K562 (cell line): ENCODE measurements around the gene HADHA. TPM values are rescaled to one million over a fixed set of nuclear protein-coding genes. Genes with fewer than 3 reads are reported as not detected.
A peak's percentile ranks its signal among the peaks of the same experiment; 100 is the strongest.

Experiments used
- CCNT2 ChIP-seq: IDR thresholded peaks from 2 replicates; pipeline ENCODE4 v1.6.1; 2011; ENCODE audit warnings: borderline replicate concordance, low read depth, mild to moderate bottlenecking, moderate library complexity, mixed read lengths, low read length; ENCODE audit not compliant: insufficient read length; ENCODE audit errors: extremely low read depth
- CHCHD3 ChIP-seq: fragments of 250-450 bp; sonication (Bioruptor Pico); IDR thresholded peaks from 2 replicates; pipeline ENCODE4 v2.1.2; 2022; ENCODE audit warnings: mild to moderate bottlenecking
- CHD4 ChIP-seq: fragments of 200-600 bp; sonication (generic); IDR thresholded peaks from 3 replicates; pipeline ENCODE4 v1.6.1; 2012; ENCODE audit warnings: low read depth, mild to moderate bottlenecking, mixed read lengths, low read length, inconsistent platforms; ENCODE audit not compliant: insufficient read depth, insufficient replicate concordance, poor library complexity, severe bottlenecking
- COPS2 ChIP-seq: fragments of 450-650 bp; conservative IDR thresholded peaks from 2 replicates; pipeline ENCODE4 v1.6.1; 2016; ENCODE audit warnings: mild to moderate bottlenecking, moderate library complexity
- DMBX1 ChIP-seq: fragments of 250-450 bp; sonication (Bioruptor Pico); IDR thresholded peaks from 2 replicates; pipeline ENCODE4 v1.8.0; 2022; ENCODE audit warnings: inconsistent platforms, mild to moderate bottlenecking, moderate library complexity, borderline replicate concordance
- ESRRA ChIP-seq: fragments of 450-650 bp; IDR thresholded peaks from 2 replicates; pipeline ENCODE4 v1.6.1; 2014; ENCODE audit warnings: low read depth, mild to moderate bottlenecking, moderate library complexity, borderline replicate concordance
- KDM5B ChIP-seq: fragments of 200-600 bp; sonication (generic); IDR thresholded peaks from 2 replicates; pipeline ENCODE4 v1.6.1; 2012; ENCODE audit warnings: low read depth, mild to moderate bottlenecking, moderate library complexity, low read length, control low read depth, inconsistent platforms; ENCODE audit not compliant: insufficient replicate concordance
- LCOR ChIP-seq: sonication (generic); formaldehyde crosslinking; IDR thresholded peaks from 2 replicates; pipeline ENCODE4 v1.8.0; 2022; ENCODE audit warnings: mild to moderate bottlenecking, missing genetic modification reagents
- MAZ ChIP-seq, 2 experiments: fragments of 450-650 bp in 1 of 2; sonication (generic) in 1 of 2; formaldehyde crosslinking; IDR thresholded peaks in 1 of 2; conservative IDR thresholded peaks in 1 of 2; 2 replicates each; pipeline versions ENCODE4 v1.4.0 to v1.5.0; 2020; ENCODE audit warnings: mild to moderate bottlenecking in 1 of 2, missing genetic modification reagents in 1 of 2
- MCM7 ChIP-seq, 2 experiments: fragments of 450-650 bp; IDR thresholded peaks; 2 replicates each; pipeline ENCODE4 v1.6.1; 2016 to 2018
- MEIS2 ChIP-seq: fragments of 450-650 bp; IDR thresholded peaks from 2 replicates; pipeline ENCODE4 v1.6.1; 2014; ENCODE audit warnings: mild to moderate bottlenecking; ENCODE audit not compliant: partially characterized antibody
- NUFIP1 ChIP-seq: fragments of 450-650 bp; IDR thresholded peaks from 2 replicates; pipeline ENCODE4 v1.6.1; 2018; ENCODE audit not compliant: partially characterized antibody
- PHB ChIP-seq: fragments of 250-450 bp; sonication (Bioruptor Pico); IDR thresholded peaks from 2 replicates; pipeline ENCODE4 v1.5.0; 2021
- SMAD1 ChIP-seq: fragments of 150-350 bp; IDR thresholded peaks from 2 replicates; pipeline ENCODE4 v1.6.1; 2014; ENCODE audit warnings: low read length, low read depth; ENCODE audit not compliant: partially characterized antibody
- SRSF3 ChIP-seq: fragments of 200-400 bp; formaldehyde crosslinking; IDR thresholded peaks from 2 replicates; pipeline ENCODE4 v1.6.1; 2016; ENCODE audit warnings: mild to moderate bottlenecking, low read length, moderate library complexity; ENCODE audit not compliant: insufficient read depth
- ZKSCAN3 ChIP-seq: fragments of 250-450 bp; sonication (Bioruptor Pico); IDR thresholded peaks from 2 replicates; pipeline ENCODE4 v1.4.0; 2020
- ZKSCAN8 ChIP-seq: fragments of 200-800 bp; sonication (Bioruptor generic); IDR thresholded peaks from 2 replicates; pipeline ENCODE4 v1.6.1; 2016; ENCODE audit warnings: missing genetic modification characterization, missing compliant biosample characterization
- ZNF239 ChIP-seq: fragments of 250-450 bp; sonication (Bioruptor Pico); IDR thresholded peaks from 2 replicates; pipeline ENCODE4 v1.4.0; 2020; ENCODE audit warnings: mild to moderate bottlenecking
- ZNF586 ChIP-seq: fragments of 450-650 bp; formaldehyde crosslinking; conservative IDR thresholded peaks from 2 replicates; pipeline ENCODE4 v1.4.0; 2020; ENCODE audit warnings: mild to moderate bottlenecking, moderate library complexity
- polyA plus RNA-seq, 8 experiments: library from polyadenylated mRNA; depleted of rRNA in 4 of 8; stranded (reverse) in 5 of 8; unstranded in 3 of 8; fragments of >200 nt; fragmentation: Nextera tagmentation in 2 of 8; fragmentation: Illumina TruSeq in 1 of 8; extraction: Ambion mirVana in 2 of 8; extraction: Trizol in 1 of 8; gene quantifications; 2 replicates each; pipeline versions ENCODE4 v1.2.1 to v1.2.3, GENCODE V29; 2011 to 2014; ENCODE audit warnings: inconsistent platforms in 1 of 8, missing spikeins in 1 of 8
- total RNA-seq, 7 experiments: library from RNA; depleted of rRNA in 6 of 7; stranded (reverse); fragments of >200 nt in 6 of 7; fragmentation: Illumina TruSeq in 2 of 7; extraction: Trizol in 2 of 7; gene quantifications; 2 replicates each; pipeline versions ENCODE4 v1.2.1 to v1.2.3, GENCODE V29; 2011 to 2021; ENCODE audit warnings: low replicate concordance in 1 of 7
- TF ChIP-seq, protein P1 (sequence below): fragments of 450-650 bp; IDR thresholded peaks from 2 replicates; pipeline ENCODE4 v1.6.1; 2016; ENCODE audit warnings: low read depth

Gene HADHA
- total and polyA plus RNA-seq, 9 of the 15 experiments (the other 6 are each of a cell fraction or from before 2014, with no cell fraction given), result 145 to 326 (median 202) TPM

DNA sequence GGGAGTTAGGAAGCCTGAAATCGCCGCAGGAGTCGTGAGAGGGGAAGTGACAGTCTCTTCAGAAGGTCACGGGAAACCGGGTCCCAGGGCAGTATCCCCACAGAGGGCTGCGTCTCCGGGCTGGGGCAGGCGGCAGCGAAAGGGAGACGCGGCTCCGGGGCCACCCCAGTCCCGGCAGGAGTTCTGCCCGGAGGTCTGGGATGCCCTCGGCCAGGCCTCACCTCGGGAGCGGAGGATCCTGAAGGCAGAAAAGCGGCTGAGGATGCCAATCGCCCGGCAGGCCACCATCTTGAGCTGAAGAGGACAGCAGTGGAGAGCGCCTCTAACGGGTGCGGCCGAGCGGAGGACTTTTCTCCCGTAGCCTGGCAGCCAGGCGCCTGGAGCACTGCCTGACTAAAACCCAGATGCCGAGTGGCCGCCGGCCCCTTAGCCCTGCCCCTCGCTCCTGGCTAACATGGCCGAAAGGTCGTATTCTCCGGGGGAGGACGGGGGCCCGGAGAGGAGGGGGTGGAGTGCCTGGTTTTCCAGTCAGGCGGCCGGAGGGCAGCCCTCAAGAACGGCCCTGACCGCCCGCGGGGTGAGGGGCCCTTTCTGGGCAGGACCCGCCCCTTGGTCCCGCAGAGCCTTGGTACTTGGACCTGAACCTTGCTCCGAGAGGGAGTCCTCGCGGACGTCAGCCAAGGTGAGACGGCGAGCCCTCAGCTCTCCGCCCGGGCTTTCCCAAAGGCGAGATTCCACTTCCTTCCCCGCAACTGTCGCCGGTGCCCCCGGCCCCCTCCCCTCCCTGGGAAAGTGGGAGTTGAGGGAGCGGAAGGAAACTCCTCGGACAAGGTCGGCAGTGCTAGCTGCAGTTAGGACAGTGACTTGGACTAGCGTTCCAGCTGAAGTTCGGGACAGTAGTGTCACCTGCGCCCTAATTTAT is at the start of gene HADHA, which contains the start of gene HADHB (continued):
- TF ChIP-seq, protein P1, sequence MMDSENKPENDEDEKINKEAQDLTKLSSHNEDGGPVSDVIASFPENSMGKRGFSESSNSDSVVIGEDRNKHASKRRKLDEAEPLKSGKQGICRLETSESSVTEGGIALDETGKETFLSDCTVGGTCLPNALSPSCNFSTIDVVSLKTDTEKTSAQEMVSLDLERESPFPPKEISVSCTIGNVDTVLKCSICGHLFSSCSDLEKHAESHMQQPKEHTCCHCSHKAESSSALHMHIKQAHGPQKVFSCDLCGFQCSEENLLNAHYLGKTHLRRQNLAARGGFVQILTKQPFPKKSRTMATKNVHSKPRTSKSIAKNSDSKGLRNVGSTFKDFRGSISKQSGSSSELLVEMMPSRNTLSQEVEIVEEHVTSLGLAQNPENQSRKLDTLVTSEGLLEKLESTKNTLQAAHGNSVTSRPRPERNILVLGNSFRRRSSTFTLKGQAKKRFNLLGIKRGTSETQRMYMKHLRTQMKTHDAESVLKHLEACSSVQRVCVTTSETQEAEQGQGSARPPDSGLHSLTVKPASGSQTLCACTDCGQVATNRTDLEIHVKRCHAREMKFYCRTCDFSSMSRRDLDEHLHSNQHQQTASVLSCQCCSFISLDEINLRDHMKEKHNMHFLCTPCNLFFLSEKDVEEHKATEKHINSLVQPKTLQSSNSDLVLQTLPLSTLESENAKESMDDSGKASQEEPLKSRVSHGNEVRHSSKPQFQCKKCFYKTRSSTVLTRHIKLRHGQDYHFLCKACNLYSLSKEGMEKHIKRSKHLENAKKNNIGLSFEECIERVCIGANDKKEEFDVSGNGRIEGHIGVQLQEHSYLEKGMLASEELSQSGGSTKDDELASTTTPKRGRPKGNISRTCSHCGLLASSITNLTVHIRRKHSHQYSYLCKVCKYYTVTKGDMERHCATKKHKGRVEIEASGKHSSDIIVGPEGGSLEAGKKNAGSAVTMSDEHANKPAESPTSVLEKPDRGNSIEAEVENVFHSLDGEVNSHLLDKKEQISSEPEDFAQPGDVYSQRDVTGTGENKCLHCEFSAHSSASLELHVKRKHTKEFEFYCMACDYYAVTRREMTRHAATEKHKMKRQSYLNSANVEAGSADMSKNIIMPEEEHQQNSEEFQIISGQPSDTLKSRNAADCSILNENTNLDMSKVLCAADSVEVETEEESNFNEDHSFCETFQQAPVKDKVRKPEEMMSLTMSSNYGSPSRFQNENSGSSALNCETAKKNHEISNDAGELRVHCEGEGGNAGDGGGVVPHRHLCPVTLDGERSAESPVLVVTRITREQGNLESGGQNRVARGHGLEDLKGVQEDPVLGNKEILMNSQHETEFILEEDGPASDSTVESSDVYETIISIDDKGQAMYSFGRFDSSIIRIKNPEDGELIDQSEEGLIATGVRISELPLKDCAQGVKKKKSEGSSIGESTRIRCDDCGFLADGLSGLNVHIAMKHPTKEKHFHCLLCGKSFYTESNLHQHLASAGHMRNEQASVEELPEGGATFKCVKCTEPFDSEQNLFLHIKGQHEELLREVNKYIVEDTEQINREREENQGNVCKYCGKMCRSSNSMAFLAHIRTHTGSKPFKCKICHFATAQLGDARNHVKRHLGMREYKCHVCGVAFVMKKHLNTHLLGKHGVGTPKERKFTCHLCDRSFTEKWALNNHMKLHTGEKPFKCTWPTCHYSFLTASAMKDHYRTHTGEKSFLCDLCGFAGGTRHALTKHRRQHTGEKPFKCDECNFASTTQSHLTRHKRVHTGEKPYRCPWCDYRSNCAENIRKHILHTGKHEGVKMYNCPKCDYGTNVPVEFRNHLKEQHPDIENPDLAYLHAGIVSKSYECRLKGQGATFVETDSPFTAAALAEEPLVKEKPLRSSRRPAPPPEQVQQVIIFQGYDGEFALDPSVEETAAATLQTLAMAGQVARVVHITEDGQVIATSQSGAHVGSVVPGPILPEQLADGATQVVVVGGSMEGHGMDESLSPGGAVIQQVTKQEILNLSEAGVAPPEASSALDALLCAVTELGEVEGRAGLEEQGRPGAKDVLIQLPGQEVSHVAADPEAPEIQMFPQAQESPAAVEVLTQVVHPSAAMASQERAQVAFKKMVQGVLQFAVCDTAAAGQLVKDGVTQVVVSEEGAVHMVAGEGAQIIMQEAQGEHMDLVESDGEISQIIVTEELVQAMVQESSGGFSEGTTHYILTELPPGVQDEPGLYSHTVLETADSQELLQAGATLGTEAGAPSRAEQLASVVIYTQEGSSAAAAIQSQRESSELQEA, result 0 out of 2 replicates have a peak, but pooled peaks have one; percentile 40
- TF ChIP-seq CHD4 (no peak), LCOR (peak; percentile 64; the same call in 1 of the 2 replicates), ESRRA (peak; percentile 79), MEIS2 (peak; percentile 16), COPS2 (no peak), ZNF586 (CRISPR knock-in tag) (no peak), SRSF3 (0 out of 2 replicates have a peak, but pooled peaks have one; percentile 67), CHCHD3 (CRISPR knock-in tag) (0 out of 2 replicates have a peak, but pooled peaks have one; percentile 4), SMAD1 (peak; percentile 38), MAZ (CRISPR knock-in tag; conservative IDR thresholded peaks at IDR 0.05 in 1 of 2, IDR thresholded peaks at IDR 0.05 in 1 of 2) (peak; percentile 80 to 81), NUFIP1 (no peak), ZNF239 (no peak), DMBX1 (no peak), ZKSCAN3 (CRISPR knock-in tag) (no peak), KDM5B (peak; percentile 84), CCNT2 (peak; percentile 57), MCM7 (IDR thresholded peaks at IDR 0.05) (no peak), PHB (CRISPR knock-in tag) (no peak), ZKSCAN8 (CRISPR knock-in tag) (no peak)
